AG08395 (cell line): ENCODE data around the gene RNASE13.
A peak's percentile ranks its signal among the peaks of the same experiment; 100 is the strongest.
"Not testable (repeated sequence)": the region's sequence is repeated elsewhere in the genome, so short reads cannot be mapped to it uniquely, and the experiment has no call there.

Source experiments
- DNase-seq: peaks from one replicate; pipeline ENCODE4 v3.0.0; 2012; ENCODE audit warnings: mixed read lengths, low spot score

Gene RNASE13

DNA sequence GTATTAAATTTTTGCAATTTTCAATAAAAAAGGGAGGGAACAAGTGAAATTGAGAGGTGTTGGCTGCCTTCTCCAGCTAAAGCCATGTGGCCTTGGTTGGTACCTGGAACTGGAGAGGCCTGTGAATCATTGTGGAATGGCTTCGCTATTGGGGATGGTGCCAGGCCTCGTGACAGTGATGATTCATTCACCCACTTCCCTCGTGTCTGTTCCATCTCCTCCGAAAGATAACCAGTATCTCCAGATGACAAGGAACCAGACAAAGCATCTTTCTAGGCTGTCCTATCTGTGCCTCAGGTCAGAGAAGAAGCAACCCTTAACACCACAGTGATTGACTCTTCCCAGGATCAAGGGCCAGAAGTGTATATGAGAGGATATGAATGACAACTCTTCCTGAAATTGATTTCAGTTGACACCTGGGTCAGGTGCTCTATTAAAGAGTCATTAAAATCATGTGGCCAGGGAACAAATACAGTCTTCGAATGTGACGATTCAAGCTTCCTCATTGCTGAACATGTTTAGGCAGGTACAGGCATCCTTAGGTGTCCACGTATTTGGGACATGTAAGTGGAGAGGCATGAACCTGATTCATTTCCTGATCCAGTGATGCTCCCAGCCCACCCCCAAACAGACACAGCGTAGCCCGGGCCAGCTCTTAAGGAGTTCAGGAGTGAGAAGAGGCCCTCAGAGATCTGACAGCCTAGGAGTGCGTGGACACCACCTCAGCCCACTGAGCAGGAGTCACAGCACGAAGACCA lies 7.2 kb upstream of the RNASE13 start, which contains the start of gene RNASE7:
RNASE7 (plus strand) TSS at position 687 of the 758 bp plus-strand sequence. CDS start 631 bp downstream, outside the sequence.
- DNase-seq, result peak; percentile 64

DNA sequence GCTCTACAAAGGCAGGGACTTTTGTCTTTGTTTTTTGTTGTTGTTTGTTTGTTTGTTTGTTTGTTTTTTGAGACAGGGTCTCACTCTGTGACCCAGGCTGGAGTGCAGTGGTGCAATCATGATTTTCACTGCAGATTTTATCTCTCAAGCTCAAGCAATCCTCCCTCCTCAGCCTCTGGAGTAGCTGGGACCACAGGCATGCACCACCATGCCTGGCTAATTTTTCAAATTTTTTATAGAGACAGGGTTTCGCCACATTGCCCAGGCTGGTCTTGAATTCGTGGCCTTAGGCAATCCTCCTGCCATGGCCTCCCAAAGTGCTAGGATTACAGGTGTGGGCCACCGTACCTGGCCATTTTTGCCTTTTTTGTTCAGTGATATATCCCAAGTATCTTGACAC lies 6.3 kb upstream of the RNASE13 start:
- not testable (repeated sequence) for DNase-seq

DNA sequence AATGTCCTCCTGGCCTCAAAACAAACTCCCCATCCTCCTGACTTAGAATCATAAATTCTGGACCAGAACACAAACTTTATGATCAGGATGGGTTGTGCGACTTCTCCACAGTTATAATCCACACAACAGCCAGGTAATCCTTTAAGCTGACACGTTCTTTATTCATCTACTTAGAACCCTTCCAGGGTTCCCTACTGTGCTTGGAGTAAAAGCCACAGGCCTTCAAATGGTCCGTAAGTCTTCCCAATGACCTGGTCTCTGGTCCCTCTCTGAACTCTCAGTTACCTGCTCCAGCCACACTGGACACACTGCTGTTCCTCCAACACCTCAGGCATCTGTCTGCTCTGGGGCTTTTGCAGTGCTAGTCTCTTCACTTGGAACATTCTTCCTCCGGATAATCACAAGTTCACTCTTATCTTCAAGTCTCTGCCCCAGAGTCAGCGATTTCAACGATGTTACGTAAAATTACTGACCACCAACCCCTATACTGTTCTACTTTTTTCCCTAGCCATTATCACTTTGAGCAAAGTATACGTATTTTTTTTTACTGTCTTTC lies 5.8 kb upstream of the RNASE13 start:
- DNase-seq, result no peak

DNA sequence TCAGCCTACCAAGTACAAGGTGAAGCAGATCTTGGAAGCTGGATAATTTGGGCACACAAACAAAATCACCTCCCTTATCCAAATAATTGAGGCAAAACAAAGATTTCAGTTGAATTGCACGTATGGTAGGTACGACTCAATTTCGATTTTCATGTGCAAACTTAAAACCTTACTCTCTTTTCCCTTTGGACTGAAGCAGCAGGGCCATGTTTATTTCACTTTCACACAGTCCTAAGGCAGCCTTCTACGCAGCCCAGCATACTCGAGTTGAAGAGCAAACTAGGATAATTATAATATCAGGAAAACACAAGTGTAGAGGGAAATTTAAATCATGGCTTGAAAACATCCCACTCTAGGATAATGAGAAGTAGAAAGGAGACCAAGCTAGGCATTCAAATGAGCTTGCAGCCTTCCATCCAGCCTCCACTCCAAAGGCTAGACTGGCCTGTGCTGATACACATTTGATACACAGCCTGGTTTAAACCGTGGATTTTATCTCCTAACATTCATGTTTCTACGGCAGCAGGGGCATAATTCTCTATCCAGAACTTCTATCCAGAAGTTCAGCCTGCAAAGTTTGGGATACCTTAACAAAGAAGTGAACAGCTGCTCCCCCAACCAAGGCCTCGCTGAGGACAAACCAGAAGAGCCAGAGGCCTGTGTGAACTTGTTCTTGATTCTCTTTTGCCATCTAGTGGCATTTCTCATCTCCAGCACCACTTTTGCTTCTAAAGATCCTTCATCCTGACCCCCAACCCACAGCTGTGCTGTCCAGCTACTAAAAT lies 5.2 kb upstream of the RNASE13 start:
- DNase-seq, result peak; percentile 76

DNA sequence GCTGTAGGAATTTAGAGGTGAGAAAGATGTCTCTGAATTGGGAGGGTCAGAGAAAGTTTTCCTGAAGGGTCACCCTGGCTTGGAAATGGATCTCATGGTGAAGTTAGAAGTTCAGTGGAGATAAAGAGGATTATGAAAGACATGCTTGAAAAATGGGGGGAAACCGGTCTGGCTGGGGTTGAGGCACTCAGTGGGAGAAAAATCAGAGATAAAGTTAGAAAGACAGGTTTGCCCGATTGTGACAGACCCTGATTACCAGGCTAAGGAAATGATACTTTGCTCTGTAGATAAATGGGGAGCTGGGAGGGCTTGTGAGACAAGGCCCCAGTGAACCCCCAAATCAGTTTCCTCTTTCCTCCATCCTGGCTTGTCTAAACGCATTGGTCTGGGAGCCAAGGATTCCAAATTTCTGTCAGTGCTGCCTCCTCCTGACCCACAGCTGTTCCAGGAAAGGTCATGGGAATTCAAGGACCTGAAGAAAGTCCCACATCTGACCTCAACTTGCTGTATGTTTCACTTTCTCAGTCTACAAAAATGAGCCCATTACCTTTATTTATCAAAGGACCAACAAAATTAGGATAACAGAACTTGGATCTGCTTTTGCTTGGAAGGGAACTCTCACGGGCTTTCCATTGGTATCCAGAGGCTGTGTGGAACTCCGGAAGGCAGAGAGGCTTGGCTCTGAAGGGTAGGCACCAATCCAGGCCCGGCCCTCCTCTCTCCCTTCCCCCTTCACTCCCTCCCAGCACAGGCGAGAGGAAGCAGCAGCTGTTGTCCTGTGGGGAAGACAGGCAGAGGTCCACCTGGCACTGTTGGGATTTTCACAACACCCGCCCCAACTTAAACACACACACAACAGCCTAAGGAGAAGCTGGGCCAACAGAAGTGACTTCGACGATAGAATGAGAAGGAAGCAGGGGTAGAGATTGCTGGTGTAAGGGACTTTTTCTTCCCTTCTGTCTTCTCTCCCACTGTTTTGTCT lies 4.1 kb upstream of the RNASE13 start:
- DNase-seq, result peak; percentile 62

DNA sequence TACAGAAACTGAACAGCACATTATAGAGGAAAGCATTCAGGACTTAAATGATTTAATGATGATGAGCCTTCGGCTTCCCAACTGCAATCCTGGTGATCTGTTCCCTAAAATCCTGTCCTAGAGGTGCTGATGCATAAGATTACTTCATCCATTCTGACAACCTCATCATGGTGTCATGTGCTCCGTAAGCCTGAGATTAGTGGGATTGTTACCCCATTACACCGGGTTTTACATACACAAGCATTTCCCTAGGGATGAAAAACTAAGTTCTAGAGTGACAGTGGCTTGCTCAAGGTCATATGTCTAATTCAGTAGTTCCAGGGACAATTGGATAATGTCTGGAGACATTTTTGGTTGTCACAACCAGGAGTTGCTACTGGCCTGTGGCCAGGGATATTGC lies 2.5 kb upstream of the RNASE13 start:
- DNase-seq, result no peak

DNA sequence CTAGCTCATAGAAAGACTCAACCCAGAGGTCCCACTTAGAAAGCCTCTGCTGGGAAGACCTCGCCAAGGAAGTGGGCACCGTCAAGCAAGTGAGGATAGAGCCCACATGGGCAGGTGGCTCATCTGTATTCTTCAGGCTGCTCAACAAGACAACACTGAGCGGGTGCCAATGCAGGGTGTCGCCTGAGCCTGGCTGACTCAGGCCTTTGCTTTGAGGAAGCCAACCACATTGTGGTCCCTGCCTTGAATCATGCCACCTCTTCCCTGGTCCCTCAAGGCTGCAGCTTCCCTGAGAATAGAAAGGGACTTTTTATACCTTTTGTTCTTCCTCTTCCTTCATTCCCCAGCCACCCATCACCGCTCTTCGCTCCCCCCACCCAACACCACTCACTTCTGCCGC lies 2.1 kb upstream of the RNASE13 start:
- peak; percentile 20 for DNase-seq

DNA sequence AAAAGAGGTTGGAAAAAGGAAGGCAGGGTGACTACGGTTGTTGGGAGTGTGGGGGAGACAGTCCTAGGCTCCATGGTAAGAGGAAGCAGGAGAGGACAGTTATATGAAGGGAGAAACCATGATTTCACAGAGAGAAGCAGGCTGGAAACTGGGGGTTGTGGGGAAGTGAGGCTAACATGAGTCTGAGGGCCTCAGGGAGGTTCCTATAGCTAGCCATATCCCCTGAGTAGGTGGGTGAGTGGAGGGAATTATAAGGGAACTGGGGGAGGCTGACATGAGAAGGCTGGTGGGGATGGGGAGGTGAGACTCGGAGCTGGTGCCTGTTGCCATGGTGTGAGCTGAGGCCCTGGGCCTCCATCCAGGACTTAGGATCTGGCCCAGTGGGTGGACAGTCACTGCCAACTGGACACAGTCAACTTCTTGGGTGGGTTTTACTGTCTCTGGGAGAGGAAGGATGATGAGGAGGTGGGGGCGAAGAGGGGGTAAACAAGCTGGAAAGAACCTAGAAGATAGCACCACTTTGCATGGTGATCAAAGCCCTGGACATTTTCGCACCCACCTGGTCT lies 1.4 kb downstream of the RNASE13 start:
- DNase-seq, result no peak

DNA sequence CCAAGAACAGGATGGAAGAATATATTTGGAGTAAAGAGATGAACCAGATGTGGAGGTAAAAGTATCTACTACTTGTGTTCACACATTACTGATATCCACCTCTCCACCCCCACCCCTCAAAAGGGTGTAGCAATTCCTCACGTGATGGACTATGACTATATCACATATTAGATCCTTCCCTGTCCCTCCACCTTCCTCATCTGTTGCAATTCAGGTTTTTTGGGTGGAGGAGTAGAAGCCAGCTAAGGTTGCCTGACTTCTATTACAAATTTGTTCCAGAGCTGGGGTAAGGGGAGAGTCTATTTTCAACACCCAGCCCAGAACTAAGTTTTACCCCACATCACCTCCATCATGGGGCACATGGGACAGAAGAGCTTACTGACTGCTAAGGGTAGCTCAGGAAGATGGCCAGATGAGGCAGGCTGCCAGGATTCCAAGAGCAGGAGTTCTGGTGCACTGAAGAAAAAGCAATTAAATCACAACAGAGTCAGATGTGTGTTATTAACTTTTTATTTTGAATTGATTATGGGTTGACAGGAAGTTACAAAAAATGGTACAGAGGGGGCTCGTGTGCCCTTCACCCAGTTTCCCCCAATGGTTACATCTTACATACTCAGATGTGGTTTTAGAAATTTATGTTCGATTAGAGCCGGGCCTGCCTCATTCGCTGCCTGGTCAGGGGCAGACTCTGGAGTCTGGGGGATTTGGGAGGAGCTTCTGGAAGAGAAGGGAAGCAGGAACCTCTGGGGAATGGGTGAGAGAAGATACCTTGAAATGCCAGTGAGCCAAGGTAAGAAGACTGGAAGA lies 2.1 kb downstream of the RNASE13 start:
- no peak for DNase-seq

DNA sequence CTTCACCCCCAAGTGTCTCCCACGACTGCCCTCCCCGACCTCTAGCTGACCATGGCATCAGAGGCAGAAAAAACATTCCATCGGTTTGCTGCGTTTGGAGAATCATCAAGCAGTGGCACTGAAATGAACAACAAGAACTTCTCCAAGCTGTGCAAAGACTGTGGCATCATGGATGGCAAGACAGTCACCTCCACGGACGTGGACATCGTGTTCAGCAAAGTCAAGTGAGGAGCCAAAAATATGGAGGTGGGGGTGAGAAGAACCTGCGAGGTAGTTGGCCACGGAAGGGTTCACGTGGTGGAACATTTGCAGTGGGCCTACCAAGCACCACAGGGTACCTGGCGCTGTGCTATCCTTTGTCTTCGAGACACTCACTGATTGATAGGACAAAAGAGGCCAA lies 4.1 kb downstream of the RNASE13 start:
- DNase-seq, result no peak

DNA sequence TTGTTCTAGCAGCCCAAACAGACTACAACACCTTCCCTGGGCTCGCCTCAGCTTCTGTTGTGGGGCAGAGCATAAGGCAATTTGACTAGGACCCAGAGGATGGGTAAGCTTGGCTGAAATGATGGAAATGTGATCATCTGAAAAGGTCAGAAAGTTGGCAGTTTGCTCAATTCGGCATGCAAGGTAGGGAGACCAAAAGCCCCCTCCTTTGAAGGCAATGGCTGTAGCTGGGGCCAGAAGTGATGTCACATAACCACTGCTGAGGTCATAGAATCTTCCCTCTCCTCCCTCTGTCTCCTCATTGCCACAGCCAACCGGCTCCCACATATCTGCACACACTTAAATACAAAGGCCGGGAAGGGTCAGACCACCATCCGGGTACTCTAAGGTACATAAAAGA lies 4.7 kb downstream of the RNASE13 start, which contains the start of gene TPPP2:
TPPP2 (plus strand) TSS at position 301 of the 400 bp plus-strand sequence. CDS start 365 bp downstream, outside the sequence.
- no peak for DNase-seq

DNA sequence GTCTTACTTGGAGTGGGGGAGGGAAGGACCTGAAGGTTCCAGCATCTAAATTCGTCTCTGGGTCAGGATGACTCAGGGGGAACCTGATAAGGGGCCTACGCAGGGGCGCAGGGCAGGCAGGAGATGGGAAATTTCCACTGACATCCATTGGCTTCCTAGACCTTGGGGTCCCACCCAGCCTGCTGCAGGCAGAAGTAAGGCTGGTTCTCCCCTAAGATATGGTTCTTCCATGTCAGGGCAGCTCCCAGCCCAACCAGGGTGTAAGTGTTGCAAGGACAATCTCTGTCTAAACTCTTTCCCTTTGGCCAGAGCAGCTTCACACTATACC lies 7.7 kb downstream of the RNASE13 start:
- DNase-seq, result no peak

DNA sequence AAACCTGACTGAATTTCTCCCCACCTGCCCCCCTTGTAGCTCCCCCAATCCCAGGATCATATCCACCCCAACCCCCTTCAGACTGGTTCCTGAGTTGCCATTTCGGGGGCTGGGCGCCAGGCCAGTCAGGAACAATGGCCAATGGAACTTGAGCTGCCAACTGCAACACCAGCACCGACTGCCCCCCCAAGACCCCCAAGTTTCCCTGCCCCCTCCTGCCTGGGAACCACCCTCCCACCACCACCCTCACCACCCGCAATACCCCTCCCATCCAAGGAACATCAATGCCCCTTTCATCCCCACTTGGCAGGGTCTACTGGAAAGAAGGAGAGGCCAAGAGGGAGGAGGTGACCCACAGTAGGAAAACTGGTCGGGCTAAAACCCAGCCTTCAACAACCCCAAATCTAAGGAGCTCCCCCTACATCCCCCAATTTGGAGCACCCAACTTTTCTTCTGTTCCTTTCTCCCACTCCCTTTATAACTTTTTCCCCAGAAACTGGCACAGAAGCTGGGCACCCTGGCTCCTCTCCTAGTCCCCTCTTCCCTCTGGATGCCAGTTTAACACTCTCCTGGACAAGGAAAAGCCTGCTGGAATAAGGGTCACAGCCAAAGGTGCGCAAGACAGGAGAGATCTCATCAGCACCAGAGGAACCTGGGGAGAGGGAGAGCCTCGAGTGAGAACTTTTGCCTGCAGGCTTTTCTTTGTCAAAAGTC lies 8.2 kb downstream of the RNASE13 start:
- no peak for DNase-seq

DNA sequence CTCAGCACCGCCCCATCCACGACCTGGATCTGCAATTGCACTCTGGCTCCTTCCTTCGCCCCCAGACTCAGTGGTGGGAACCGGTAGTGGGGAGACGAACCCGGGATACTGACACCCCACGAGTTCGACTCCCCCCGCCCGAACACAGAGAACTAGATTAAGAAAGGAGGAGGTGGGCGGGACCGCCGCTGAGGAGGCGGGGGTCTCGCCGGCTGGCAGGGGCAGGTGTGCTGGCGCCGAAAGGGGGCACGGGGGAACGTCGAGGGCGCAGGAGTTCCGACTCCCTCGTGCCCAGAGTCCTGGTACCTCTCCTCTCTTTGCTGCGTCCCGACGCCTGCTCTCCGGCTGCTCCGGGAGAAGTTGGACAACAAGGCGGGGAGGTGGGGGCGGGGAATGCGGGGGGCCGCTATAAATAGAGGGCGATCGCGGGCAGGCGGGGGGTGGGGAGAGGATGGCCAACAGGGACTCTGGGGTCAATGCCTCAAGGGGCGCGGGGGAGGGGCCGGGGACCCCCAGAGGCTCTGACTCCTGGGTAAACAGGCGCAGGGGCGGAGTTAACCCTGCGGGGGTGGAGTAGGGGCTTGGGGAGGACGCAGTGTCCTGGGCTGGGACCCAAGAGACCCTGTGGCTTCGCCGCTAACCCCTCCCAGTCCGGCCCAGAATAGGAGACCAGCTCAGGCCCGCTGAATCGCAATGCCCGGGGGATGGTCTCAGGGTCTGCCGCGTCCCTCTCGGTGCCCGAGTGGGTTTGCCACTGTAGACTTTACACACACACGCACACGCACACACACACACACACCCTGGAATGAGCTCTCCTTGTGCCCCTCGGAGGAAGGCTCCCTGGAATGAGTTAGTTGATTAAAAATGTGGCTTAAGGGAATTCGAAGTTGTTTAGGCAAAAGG lies 9.0 kb downstream of the RNASE13 start:
- no peak for DNase-seq

DNA sequence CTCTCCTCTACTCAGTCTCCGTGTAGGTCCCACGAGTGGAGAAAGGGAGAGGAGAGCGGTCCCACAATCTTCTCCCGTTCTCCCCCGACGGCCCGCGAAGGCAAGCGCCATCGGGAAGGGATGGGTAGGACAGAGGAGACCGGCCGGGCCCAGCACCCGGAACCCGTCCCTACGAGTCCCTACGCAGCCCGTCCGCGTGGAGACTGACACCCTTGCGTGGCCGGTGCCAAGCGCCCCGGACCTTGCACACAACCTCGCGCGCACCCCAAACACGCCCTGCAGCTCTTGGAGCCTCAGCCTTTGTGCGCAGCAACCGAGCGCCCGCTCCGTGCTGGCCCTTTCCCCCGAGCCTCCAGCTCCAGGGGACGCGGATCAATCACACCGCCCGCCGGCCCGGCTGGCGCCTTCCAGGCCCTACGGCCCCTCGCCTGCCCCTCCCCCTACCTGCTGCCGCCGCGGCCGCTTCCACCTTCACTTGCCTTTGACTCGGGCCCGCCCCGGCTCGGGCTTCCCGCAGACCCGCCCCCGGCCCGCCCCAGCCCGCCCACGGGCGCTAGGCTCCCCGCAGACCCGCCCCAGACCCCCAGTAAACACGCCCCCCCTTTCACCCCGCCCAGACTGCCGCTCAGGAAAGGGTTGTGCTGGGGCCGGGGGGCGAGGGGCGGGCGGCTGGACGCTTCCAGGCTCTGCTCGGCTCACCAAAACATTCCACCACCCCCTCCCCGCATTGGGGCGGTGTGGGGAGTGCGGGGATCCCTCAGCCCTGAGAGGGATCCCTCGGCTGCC lies 9.8 kb downstream of the RNASE13 start, which contains the start of gene NDRG2:
NDRG2 (minus strand) TSS at position 477 of the 786 bp plus-strand sequence. CDS start 1,746 bp downstream, outside the sequence.
- no peak for DNase-seq

DNA sequence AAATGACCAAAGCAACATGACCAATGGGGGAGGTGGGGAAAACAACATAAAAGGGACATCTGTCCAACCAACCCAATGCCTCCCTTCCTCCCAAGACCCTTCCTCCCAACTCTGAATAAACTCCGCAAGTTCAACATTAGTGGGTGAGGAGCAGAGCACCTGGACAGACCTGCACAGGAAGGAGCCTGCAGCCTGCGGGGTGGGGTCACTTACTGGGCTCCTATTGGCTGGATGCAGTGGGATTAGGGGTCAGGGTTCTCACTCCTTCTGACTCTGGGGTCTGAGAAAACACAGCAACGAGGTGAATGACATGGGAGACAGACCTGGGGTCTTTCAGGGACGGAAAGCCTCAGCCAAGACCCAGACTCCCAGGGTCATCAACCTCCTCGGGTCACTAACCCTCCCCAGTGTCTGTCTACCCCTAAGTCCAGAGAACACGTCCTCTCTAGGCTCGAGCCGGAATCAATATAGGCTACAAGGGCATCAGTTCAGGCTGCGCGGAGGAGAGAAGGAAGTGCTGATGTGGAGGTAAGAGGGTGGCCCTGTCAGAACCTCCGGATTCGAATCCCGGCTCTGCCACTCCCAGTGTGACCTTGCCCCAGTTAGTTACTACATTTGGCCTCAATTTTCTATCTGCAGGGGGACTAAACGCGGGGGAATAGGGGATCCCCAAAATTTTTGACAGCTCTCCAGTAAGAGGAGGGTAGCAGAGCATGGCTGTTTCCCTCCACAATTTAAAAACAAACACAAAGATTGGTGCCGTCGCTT lies 10.6 kb downstream of the RNASE13 start:
- DNase-seq, result no peak

DNA sequence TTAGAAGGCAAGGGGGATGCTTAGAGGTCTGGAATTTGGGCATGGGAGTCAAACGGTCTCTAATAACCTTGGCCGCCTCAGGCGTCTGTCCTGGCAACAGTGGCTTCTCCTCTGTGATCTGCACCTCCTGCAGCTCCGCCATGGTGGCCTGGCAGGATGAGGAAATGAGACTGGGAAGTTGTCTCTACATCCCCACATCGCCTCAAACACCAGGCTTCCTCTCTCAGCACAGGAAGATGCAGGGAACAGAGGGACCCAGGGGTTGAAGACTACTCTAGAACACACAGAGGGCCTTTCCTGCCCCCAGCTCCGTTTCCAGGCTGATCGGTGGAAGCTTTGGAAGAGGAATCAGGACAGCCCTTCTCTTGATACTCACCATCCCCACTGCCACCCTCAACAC lies 11.4 kb downstream of the RNASE13 start:
- no peak for DNase-seq
